ENCODE results near the gene PKNOX2. TPM values are rescaled to one million over a fixed set of nuclear protein-coding genes. Genes with fewer than 3 reads are reported as not detected.
A peak's percentile ranks its signal among the peaks of the same experiment; 100 is the strongest.

PKNOX2 gene
- total and polyA plus RNA-seq, 2 of the 8 experiments (the other 6 are each of a cell fraction or from before 2014, with no cell fraction given): 2.0 TPM

DNA sequence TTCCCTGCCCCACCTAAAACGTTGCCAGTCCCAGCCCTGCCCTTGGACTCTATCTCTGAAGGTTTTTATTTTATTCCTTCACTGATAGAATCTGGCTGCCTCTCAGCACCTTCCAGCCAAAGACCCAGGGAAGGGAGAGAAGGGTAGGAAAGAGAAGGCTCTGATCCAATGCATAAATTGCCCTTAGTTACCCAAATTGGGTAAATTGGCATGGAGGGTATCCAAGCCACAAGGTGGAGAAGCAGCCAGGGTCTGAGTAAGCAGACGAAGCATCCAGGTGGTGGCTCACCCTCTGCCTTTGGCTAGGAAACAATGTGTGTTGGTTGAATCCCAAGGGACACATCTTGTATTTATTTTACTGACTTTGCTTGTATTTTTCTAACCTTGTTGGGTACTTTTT, 242.5 kb downstream of the PKNOX2 start:
- H3K79me1 ChIP-seq (ENCODE audit: low read depth, low read length): no peaks in the 10 kb centered on the region
- H3K27me3 ChIP-seq (replicated peaks in 1 of 4; ENCODE audit: control insufficient read depth in 3 of 4, extremely low read depth in 1 of 4, insufficient read depth in 3 of 4, low read length in 3 of 4): peaks cover 0 to 4% (median under 1%) of the 10 kb centered on the region in 4 experiments; a peak in 2 of 7 replicates
- TF ChIP-seq, protein P1, sequence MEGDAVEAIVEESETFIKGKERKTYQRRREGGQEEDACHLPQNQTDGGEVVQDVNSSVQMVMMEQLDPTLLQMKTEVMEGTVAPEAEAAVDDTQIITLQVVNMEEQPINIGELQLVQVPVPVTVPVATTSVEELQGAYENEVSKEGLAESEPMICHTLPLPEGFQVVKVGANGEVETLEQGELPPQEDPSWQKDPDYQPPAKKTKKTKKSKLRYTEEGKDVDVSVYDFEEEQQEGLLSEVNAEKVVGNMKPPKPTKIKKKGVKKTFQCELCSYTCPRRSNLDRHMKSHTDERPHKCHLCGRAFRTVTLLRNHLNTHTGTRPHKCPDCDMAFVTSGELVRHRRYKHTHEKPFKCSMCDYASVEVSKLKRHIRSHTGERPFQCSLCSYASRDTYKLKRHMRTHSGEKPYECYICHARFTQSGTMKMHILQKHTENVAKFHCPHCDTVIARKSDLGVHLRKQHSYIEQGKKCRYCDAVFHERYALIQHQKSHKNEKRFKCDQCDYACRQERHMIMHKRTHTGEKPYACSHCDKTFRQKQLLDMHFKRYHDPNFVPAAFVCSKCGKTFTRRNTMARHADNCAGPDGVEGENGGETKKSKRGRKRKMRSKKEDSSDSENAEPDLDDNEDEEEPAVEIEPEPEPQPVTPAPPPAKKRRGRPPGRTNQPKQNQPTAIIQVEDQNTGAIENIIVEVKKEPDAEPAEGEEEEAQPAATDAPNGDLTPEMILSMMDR (IDR thresholded peaks at IDR 0.05; ENCODE audit: control extremely low read depth in 1 of 3, insufficient read depth in 1 of 3, low read depth in 1 of 3, low read length in 3 of 3): no peak
- TF ChIP-seq SAP30 (IDR thresholded peaks at IDR 0.05; ENCODE audit: insufficient read depth, insufficient replicate concordance, low read length) (no peak), KDM5A (IDR thresholded peaks at IDR 0.05; ENCODE audit: low read length) (no peak), RFX5 (IDR thresholded peaks at IDR 0.05; ENCODE audit: borderline replicate concordance, low read depth, low read length) (no peak), CTBP2 (IDR thresholded peaks at IDR 0.05; ENCODE audit: borderline replicate concordance, insufficient read depth, insufficient read length, low read length) (no peak), SIN3A (conservative IDR thresholded peaks at IDR 0.05 in 1 of 2, IDR thresholded peaks at IDR 0.05 in 1 of 2; ENCODE audit: low read depth in 1 of 2, low read length in 2 of 2) (no peak)
- ChIA-PET CTCF (ENCODE audit: partially characterized antibody) (interaction anchor here (6.3 to 8.2 kb wide), 2 partner anchors 55 to 315 kb away, joined by 71 to 223 read pairs; no protein-coding TSS in a partner anchor), POLR2A (ENCODE audit: partially characterized antibody) (no interaction called here)
- DNase-seq (ENCODE audit: low read depth in 1 of 2, low spot score in 2 of 2) (no peak), FAIRE-seq (no peak)
- H3K36me3 ChIP-seq (ENCODE audit: control insufficient read depth in 2 of 4, insufficient read depth in 4 of 4, low read length in 3 of 4): no peaks in the 10 kb centered on the region
- H3K4me1 ChIP-seq (replicated peaks in 1 of 4; ENCODE audit: control insufficient read depth in 3 of 4, insufficient read depth in 4 of 4, low read length in 3 of 4): peaks cover 6 to 20% (median 13%) of the 10 kb centered on the region in 4 experiments
- no peak overlapping the region for H4K91ac ChIP-seq (replicated peaks; ENCODE audit: insufficient read length, low read length)
- no peaks in the 10 kb centered on the region for H4K20me1 ChIP-seq (replicated peaks in 1 of 2; ENCODE audit: control insufficient read depth in 1 of 2, insufficient read depth in 2 of 2, low read length in 2 of 2)
- no peak overlapping the region for H2BK20ac ChIP-seq (ENCODE audit: low read length)
- no peak overlapping the region for H2BK5ac ChIP-seq (ENCODE audit: low read depth, low read length)
- H3K4ac ChIP-seq (replicated peaks; ENCODE audit: insufficient read length, low read depth, low read length): no peak overlapping the region
- H3K23me2 ChIP-seq (ENCODE audit: low read depth, low read length): no peaks in the 10 kb centered on the region
- no peaks in the 10 kb centered on the region for H3K9me3 ChIP-seq (ENCODE audit: insufficient read depth in 2 of 2, low read depth in 1 of 2, low read length in 1 of 2)
- no peak overlapping the region for H3K4me3 ChIP-seq (ENCODE audit: extremely low read depth in 1 of 4, insufficient read depth in 2 of 4, low read depth in 3 of 4, low read length in 4 of 4)
- H3K18ac ChIP-seq (ENCODE audit: extremely low read depth, low read length): no peak overlapping the region
- H4K5ac ChIP-seq (ENCODE audit: insufficient read length, low read depth, low read length): no peak overlapping the region
- no peak overlapping the region for H3K9ac ChIP-seq (replicated peaks in 1 of 4; ENCODE audit: extremely low read depth in 1 of 4, low read depth in 3 of 4, low read length in 3 of 4)
- no peak overlapping the region for H3K4me2 ChIP-seq (ENCODE audit: insufficient read depth in 1 of 2, low read depth in 2 of 2, low read length in 2 of 2)
- H2BK12ac ChIP-seq (ENCODE audit: low read depth, low read length): no peak overlapping the region
- no peaks in the 10 kb centered on the region for H3K79me2 ChIP-seq (ENCODE audit: control insufficient read depth in 1 of 2, insufficient read depth in 2 of 2, low read length in 2 of 2)
- no peak overlapping the region for H3K27ac ChIP-seq (ENCODE audit: low read depth, low read length)
- H2BK120ac ChIP-seq (replicated peaks; ENCODE audit: low read depth, low read length): no peak overlapping the region
- H3K14ac ChIP-seq (ENCODE audit: insufficient read length): no peak overlapping the region
- no peak overlapping the region for H3K56ac ChIP-seq (replicated peaks; ENCODE audit: insufficient read length, low read depth, low read length)
- H2AK5ac ChIP-seq (ENCODE audit: low read depth, low read length): no peak overlapping the region
- H2AFZ ChIP-seq (ENCODE audit: low read length): no peak overlapping the region
- no peak overlapping the region for H3K23ac ChIP-seq (ENCODE audit: insufficient read length)
- 0 out of 2 replicates have a peak overlapping the region, but pooled peaks have one; percentile 1 for H2BK15ac ChIP-seq (ENCODE audit: low read length)
- no peak overlapping the region; the same call in 1 of the 2 replicates for H4K8ac ChIP-seq (ENCODE audit: extremely low read depth, insufficient read depth, low read length)
- WGBS, 2 experiments (ENCODE audit: extremely low coverage in 1 of 2, insufficient coverage in 1 of 2, insufficient read length in 1 of 2, insufficient replicate concordance in 2 of 2, low coverage in 1 of 2, low lambda C conversion rate in 2 of 2, missing lambda C conversion rate in 1 of 2): 90% methylated on average over 2 of the region's 2 CpGs; no CpG with 5 or more reads in 1 of the 2 experiments

Data from H1 (cell line).